GM21529 (cell line): ENCODE data around the gene DLGAP4.

Experiments used
- ATAC-seq: cut with Tn5 transposase; IDR thresholded peaks from one replicate; pipeline ENCODE4 v1.9.1; 2021; ENCODE audit not compliant: unreplicated experiment

The DLGAP4 gene

GRCh38 chr20:36525620-36526365, 219.7 kb downstream of the DLGAP4 start:
- ATAC-seq = no peak

GRCh38 chr20:36526521-36527011, 220.4 kb downstream of the DLGAP4 start:
- ATAC-seq = no peak

GRCh38 chr20:36527331-36528125, 221.4 kb downstream of the DLGAP4 start:
- no peak for ATAC-seq

- ATAC-seq = no peak
Observed at GRCh38 chr20:36528176-36528874, 222.2 kb downstream of the DLGAP4 start.

- no peak for ATAC-seq
Observed at GRCh38 chr20:36528875-36529417, 222.8 kb downstream of the DLGAP4 start.

GRCh38 chr20:36532388-36532787, 226.2 kb downstream of the DLGAP4 start:
- no peak for ATAC-seq

- no peak for ATAC-seq
Observed at GRCh38 chr20:36532822-36533221, 226.7 kb downstream of the DLGAP4 start.

- no peak for ATAC-seq
Observed at GRCh38 chr20:36538026-36538722, 232.0 kb downstream of the DLGAP4 start.

- no peak for ATAC-seq
Observed at GRCh38 chr20:36540551-36541211, 234.5 kb downstream of the DLGAP4 start.

GRCh38 chr20:36541227-36541767, 235.2 kb downstream of the DLGAP4 start, which contains the start of gene MYL9:
TSS of gene MYL9 (plus strand) at chr20:36541519. CDS start at chr20:36544885, 3,366 bp downstream.
- no peak for ATAC-seq

GRCh38 chr20:36541768-36542488, 235.8 kb downstream of the DLGAP4 start:
- no peak for ATAC-seq

- no peak for ATAC-seq
Observed at GRCh38 chr20:36542516-36543183, 236.5 kb downstream of the DLGAP4 start.

GRCh38 chr20:36543184-36544133, 237.3 kb downstream of the DLGAP4 start:
- ATAC-seq = no peak

- ATAC-seq = no peak
Observed at GRCh38 chr20:36544134-36545018, 238.2 kb downstream of the DLGAP4 start.

GRCh38 chr20:36546111-36546736, 240.1 kb downstream of the DLGAP4 start:
- no peak for ATAC-seq
